Activated CD4-positive, alpha-beta T cell treated with anti-CD3 and anti-CD28 coated beads for 24 hours (primary cell): ENCODE data around the gene ARHGAP6.

ENCODE experiments used
- DNase-seq, 2 donors: peaks; one replicate each; pipeline ENCODE4 v3.0.0-alpha.2; 2020; ENCODE audit warnings: low read depth in 2 of 2

ARHGAP6 gene

GRCh38 chrX:11424903-11425674 is 240.6 kb downstream of the ARHGAP6 start:
- no peak for DNase-seq

- no peak for DNase-seq
These were observed 241.8 kb downstream of the ARHGAP6 start for GRCh38 chrX:11423949-11424348.

GRCh38 chrX:11423362-11423818 is 242.3 kb downstream of the ARHGAP6 start:
- DNase-seq = no peak

- no peak for DNase-seq
These were observed 243.2 kb downstream of the ARHGAP6 start for GRCh38 chrX:11422525-11422857.

- no peak for DNase-seq
These were observed 243.8 kb downstream of the ARHGAP6 start for GRCh38 chrX:11421805-11422524.

- no peak for DNase-seq
These were observed 244.9 kb downstream of the ARHGAP6 start for GRCh38 chrX:11420851-11421250.

- DNase-seq = no peak
These were observed 246.6 kb downstream of the ARHGAP6 start for GRCh38 chrX:11419102-11419501.

- no peak for DNase-seq
These were observed 249.1 kb downstream of the ARHGAP6 start for GRCh38 chrX:11416600-11416999.

- no peak for DNase-seq
These were observed 251.6 kb downstream of the ARHGAP6 start for GRCh38 chrX:11414091-11414490.

- DNase-seq = no peak
These were observed 252.8 kb downstream of the ARHGAP6 start for GRCh38 chrX:11412715-11413623.

- DNase-seq = no peak
These were observed 255.8 kb downstream of the ARHGAP6 start for GRCh38 chrX:11409957-11410356.

- DNase-seq = no peak
These were observed 256.9 kb downstream of the ARHGAP6 start for GRCh38 chrX:11408783-11409182.

GRCh38 chrX:11408109-11408405 is 257.7 kb downstream of the ARHGAP6 start:
- no peak for DNase-seq

GRCh38 chrX:11407331-11408108 is 258.2 kb downstream of the ARHGAP6 start:
- DNase-seq = no peak

- DNase-seq = no peak
These were observed 259.5 kb downstream of the ARHGAP6 start for GRCh38 chrX:11406109-11406765.

- no peak for DNase-seq
These were observed 262.1 kb downstream of the ARHGAP6 start for GRCh38 chrX:11403631-11404030.

GRCh38 chrX:11401966-11402365 is 263.8 kb downstream of the ARHGAP6 start:
- no peak for DNase-seq

GRCh38 chrX:11399489-11400094 is 266.1 kb downstream of the ARHGAP6 start:
- no peak for DNase-seq

- no peak for DNase-seq
These were observed 266.9 kb downstream of the ARHGAP6 start for GRCh38 chrX:11398785-11399184.

- DNase-seq = no peak
These were observed 267.6 kb downstream of the ARHGAP6 start for GRCh38 chrX:11398139-11398538.

GRCh38 chrX:11397680-11398079 is 268.0 kb downstream of the ARHGAP6 start:
- DNase-seq = no peak
